Spleen (tissue), 11 donors: ENCODE results near the gene SLC37A3. TPM values are rescaled to one million over a fixed set of nuclear protein-coding genes. Genes with fewer than 3 reads are reported as not detected.

Source experiments
- DNase-seq: peaks from one replicate; pipeline ENCODE4 v3.0.0-alpha.2; 2020
- H3K27ac ChIP-seq, 8 donors: fragments of 200-600 bp; sonication (generic) in 7 of 8; 1 replicate in 4 of 8; 2 replicates in 4 of 8; pipeline versions ENCODE4 v1.5.0 to v1.8.0; 2016 to 2021; ENCODE audit warnings: inconsistent platforms in 4 of 8, mild to moderate bottlenecking in 4 of 8, moderate library complexity in 1 of 8
- H3K27me3 ChIP-seq, 7 donors: fragments of 200-600 bp; sonication (generic) in 6 of 7; replicated peaks in 1 of 7; 1 replicate in 4 of 7; 2 replicates in 3 of 7; pipeline versions ENCODE4 v1.5.0 to v1.8.0; 2016 to 2021; ENCODE audit warnings: inconsistent platforms in 3 of 7, mild to moderate bottlenecking in 1 of 7
- H3K36me3 ChIP-seq, 6 donors: fragments of 200-600 bp; sonication (generic) in 5 of 6; 1 replicate in 4 of 6; 2 replicates in 2 of 6; pipeline versions ENCODE4 v1.5.0 to v1.8.0; 2016 to 2021; ENCODE audit warnings: inconsistent platforms in 2 of 6
- H3K4me1 ChIP-seq, 6 donors: fragments of 200-600 bp; sonication (generic) in 5 of 6; 1 replicate in 3 of 6; 2 replicates in 3 of 6; pipeline versions ENCODE4 v1.5.0 to v1.8.0; 2016 to 2021; ENCODE audit warnings: inconsistent platforms in 3 of 6
- H3K4me3 ChIP-seq, 8 donors: fragments of 200-600 bp; sonication (generic) in 7 of 8; 1 replicate in 4 of 8; 2 replicates in 4 of 8; pipeline versions ENCODE4 v1.5.0 to v1.8.0; 2016 to 2021; ENCODE audit warnings: inconsistent platforms in 4 of 8, mild to moderate bottlenecking in 4 of 8, moderate library complexity in 2 of 8
- H3K9me3 ChIP-seq, 8 donors: fragments of 200-600 bp; sonication (generic) in 7 of 8; 1 replicate in 4 of 8; 2 replicates in 4 of 8; pipeline versions ENCODE4 v1.5.0 to v1.8.0; 2016 to 2021; ENCODE audit warnings: inconsistent platforms in 4 of 8
- POLR2A ChIP-seq, 3 donors: fragments of 450-650 bp; IDR thresholded peaks; one replicate each; pipeline ENCODE4 v1.5.1; 2017; ENCODE audit warnings: antibody characterized with exemption in 3 of 3, mild to moderate bottlenecking in 1 of 3
- POLR2AphosphoS5 ChIP-seq, 3 donors: sonication (generic); formaldehyde crosslinking; IDR thresholded peaks; one replicate each; pipeline ENCODE4 v1.5.1; 2017; ENCODE audit warnings: antibody characterized with exemption in 3 of 3
- WGBS, 5 donors: extraction: QIAGEN DNeasy Blood & Tissue Kit in 3 of 5; methylation state at CpG; one replicate each; pipeline versions ENCODE4 v1.1.5 to v1.1.7; 2013 to 2018; 5-methylcytosine and 5-hydroxymethylcytosine counted together
- intact Hi-C: fragments of 100-400 bp; cut with DNase I; formaldehyde crosslinking; loops from one replicate; pipeline ENCODE4 v1.15.0; 2023; ENCODE audit warnings: low total_unique reads
- polyA plus RNA-seq, 3 donors: library from polyadenylated mRNA; stranded (reverse); fragments of 200-250 nt; gene quantifications; one replicate each; pipeline ENCODE4 v1.2.1, GENCODE V29; 2013
- total RNA-seq, 7 donors: library from RNA; depleted of rRNA in 3 of 7; stranded (reverse); fragments of >200 nt in 3 of 7; fragmentation: NEBNext Ultra II Directional in 4 of 7; extraction: Animal tissue kit (Norgen Biotek cat#: 25700) in 4 of 7; gene quantifications; one replicate each; pipeline versions ENCODE4 v1.1.0 to v1.2.1, GENCODE V29; 2016 to 2021
- TF ChIP-seq, protein P1 (sequence below), 11 experiments: fragments of 200-600 bp in 7 of 11; fragments of 450-650 bp in 4 of 11; sonication (generic) in 4 of 11; IDR thresholded peaks in 8 of 11; conservative IDR thresholded peaks in 3 of 11; 1 replicate in 7 of 11; 2 replicates in 4 of 11; pipeline versions ENCODE4 v1.4.0 to v1.8.0; 2016 to 2021; ENCODE audit warnings: antibody characterized with exemption in 11 of 11, inconsistent platforms in 4 of 11, mild to moderate bottlenecking in 1 of 11
- donor health status: healthy with polysubstance abuse.
- donor health status: DM: no; HTN: no; CAD: no; lungs with moderate emphysema.
- donor health status: DM: no; HTN: no; CAD: no.
- donor health status: Bipolar disorder and iron deficiency.
- donor health status: healthy.
- donor health status: DM: no; HTN: no; CAD: no.
- donor health status: DM: yes; HTN: yes; CAD: no.

SLC37A3 gene
- total and polyA plus RNA-seq, 10 donors = 8.0 to 71.9 (median 37.8) TPM

DNA sequence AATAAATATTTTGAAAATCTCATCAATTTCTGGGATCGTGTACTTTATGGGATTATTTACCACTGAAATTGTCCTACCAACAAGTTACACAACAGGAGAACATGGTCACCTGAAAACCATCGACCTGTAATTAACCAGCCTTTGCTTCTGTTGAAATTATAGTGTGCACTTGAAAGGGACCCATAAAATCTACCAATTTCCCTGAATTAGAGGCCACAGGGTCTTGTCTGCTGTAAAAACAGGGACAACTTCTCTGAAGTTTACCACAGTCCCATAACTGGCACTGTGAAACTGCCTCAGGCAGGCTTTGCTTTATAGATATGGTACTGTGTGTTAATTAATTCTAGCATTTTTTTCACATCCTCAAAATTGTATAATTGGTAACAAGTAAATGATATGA, 43.2 kb upstream of the SLC37A3 start:
- no peaks in the 10 kb centered on the region for H3K27me3 ChIP-seq
- 75 to 94% (median 91%) methylated on average over 2 of the region's 2 CpGs for WGBS, 5 donors
- no peaks in the 10 kb centered on the region for H3K4me1 ChIP-seq
- H3K9me3 ChIP-seq = no peaks in the 10 kb centered on the region
- H3K36me3 ChIP-seq = no peaks in the 10 kb centered on the region
- H3K27ac ChIP-seq = no peak overlapping the region
- intact Hi-C loops = no loop called here
- no peak overlapping the region for H3K4me3 ChIP-seq
- no peak for TF ChIP-seq POLR2AphosphoS5 (IDR thresholded peaks at IDR 0.05)
- TF ChIP-seq, protein P1, sequence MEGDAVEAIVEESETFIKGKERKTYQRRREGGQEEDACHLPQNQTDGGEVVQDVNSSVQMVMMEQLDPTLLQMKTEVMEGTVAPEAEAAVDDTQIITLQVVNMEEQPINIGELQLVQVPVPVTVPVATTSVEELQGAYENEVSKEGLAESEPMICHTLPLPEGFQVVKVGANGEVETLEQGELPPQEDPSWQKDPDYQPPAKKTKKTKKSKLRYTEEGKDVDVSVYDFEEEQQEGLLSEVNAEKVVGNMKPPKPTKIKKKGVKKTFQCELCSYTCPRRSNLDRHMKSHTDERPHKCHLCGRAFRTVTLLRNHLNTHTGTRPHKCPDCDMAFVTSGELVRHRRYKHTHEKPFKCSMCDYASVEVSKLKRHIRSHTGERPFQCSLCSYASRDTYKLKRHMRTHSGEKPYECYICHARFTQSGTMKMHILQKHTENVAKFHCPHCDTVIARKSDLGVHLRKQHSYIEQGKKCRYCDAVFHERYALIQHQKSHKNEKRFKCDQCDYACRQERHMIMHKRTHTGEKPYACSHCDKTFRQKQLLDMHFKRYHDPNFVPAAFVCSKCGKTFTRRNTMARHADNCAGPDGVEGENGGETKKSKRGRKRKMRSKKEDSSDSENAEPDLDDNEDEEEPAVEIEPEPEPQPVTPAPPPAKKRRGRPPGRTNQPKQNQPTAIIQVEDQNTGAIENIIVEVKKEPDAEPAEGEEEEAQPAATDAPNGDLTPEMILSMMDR (IDR thresholded peaks at IDR 0.05 in 8 of 11, conservative IDR thresholded peaks at IDR 0.05 in 3 of 11) = no peak
- no peak for TF ChIP-seq POLR2A (IDR thresholded peaks at IDR 0.05)
- DNase-seq = no peak

- no peak overlapping the region for H3K27ac ChIP-seq
- H3K9me3 ChIP-seq = no peaks in the 10 kb centered on the region
- no peaks in the 10 kb centered on the region for H3K4me1 ChIP-seq
- DNase-seq = no peak
- 93 to 100% (median 94%) methylated on average over 3 of the region's 3 CpGs for WGBS, 5 donors
- no peak overlapping the region for H3K4me3 ChIP-seq
- no peaks in the 10 kb centered on the region for H3K36me3 ChIP-seq
- peaks cover 0 to 4% (median 1%) of the 10 kb centered on the region in 7 donors for H3K27me3 ChIP-seq
- intact Hi-C loops = no loop called here
- TF ChIP-seq POLR2AphosphoS5 (IDR thresholded peaks at IDR 0.05) = no peak
- TF ChIP-seq, protein P1 (IDR thresholded peaks at IDR 0.05 in 8 of 11, conservative IDR thresholded peaks at IDR 0.05 in 3 of 11) = no peak
- no peak for TF ChIP-seq POLR2A (IDR thresholded peaks at IDR 0.05)
Measured at GRCh38 chr7:140440593-140440992, 42.3 kb upstream of the SLC37A3 start.

- intact Hi-C loops = no loop called here
- no peak for DNase-seq
- WGBS, 5 donors = 63 to 91% (median 77%) methylated on average over 3 of the region's 3 CpGs
- peaks cover 0 to 12% (median 6%) of the 10 kb centered on the region in 7 donors for H3K27me3 ChIP-seq
- H3K4me1 ChIP-seq = no peaks in the 10 kb centered on the region
- no peaks in the 10 kb centered on the region for H3K36me3 ChIP-seq
- no peak for TF ChIP-seq POLR2A (IDR thresholded peaks at IDR 0.05)
- no peak for TF ChIP-seq POLR2AphosphoS5 (IDR thresholded peaks at IDR 0.05)
- TF ChIP-seq, protein P1 (IDR thresholded peaks at IDR 0.05 in 8 of 11, conservative IDR thresholded peaks at IDR 0.05 in 3 of 11) = no peak
- H3K4me3 ChIP-seq = no peak overlapping the region
- no peaks in the 10 kb centered on the region for H3K9me3 ChIP-seq
- no peak overlapping the region for H3K27ac ChIP-seq
Measured at GRCh38 chr7:140439359-140439758, 41.0 kb upstream of the SLC37A3 start.

DNA sequence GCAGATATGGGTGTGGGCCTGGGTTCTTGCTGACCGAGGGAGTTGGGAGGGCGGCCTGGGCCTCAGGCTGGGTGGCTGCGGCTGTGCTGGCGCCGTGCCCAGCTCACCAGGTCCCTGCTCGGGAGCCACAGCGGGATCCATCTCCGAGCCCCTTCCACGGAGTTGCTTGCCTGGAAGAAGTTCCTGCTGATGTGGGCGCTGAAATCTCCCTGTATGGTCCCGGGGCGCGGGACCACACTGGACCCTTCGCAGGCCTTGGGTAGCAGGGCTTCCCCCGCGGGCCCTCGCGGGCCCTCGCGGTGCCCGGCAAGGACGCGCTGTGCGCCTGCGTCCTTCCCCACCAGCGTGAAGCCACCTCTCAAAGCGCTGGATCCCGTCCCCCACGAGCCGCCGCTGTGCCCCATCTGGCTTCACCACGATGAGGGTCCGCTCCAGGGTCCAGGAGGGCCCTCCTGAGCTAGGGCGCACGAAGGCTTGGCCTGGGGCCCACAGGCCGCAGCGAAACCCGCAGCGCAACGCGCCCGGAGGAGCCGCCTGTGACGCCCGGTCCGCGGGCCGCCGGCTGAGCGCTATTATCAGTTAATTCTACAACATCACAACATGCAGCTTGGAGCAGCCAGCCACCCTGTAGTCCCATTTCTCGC, 37.0 kb upstream of the SLC37A3 start:
- TF ChIP-seq, protein P1 (IDR thresholded peaks at IDR 0.05 in 8 of 11, conservative IDR thresholded peaks at IDR 0.05 in 3 of 11) = no peak
- no peak for TF ChIP-seq POLR2AphosphoS5 (IDR thresholded peaks at IDR 0.05)
- TF ChIP-seq POLR2A (IDR thresholded peaks at IDR 0.05) = no peak
- Histone ChIP-seq H3K4me1 (no peaks in the 10 kb centered on the region), H3K4me3 (no peak overlapping the region), H3K9me3 (no peaks in the 10 kb centered on the region), H3K27ac (no peak overlapping the region), H3K36me3 (no peaks in the 10 kb centered on the region), H3K27me3 (peaks cover 0 to 12% (median 6%) of the 10 kb centered on the region in 7 donors)
- intact Hi-C loops = no loop called here
- peak; percentile 58 for DNase-seq
- WGBS, 5 donors = 38 to 73% (median 57%) methylated on average over 20 to 51 of the region's 51 CpGs
